OCI-LY7 (cell line): ENCODE data around the gene ARHGEF12. TPM values are rescaled to one million over a fixed set of nuclear protein-coding genes. Genes with fewer than 3 reads are reported as not detected.
A peak's percentile ranks its signal among the peaks of the same experiment; 100 is the strongest.

ENCODE experiments used
- BruUV-seq: library from RNA; stranded (reverse); fragments of 400-500 nt; replicated peaks from 2 replicates; lab custom pipeline; 2021; lab: Mats Ljungman, UMichigan
- CTCF ChIA-PET: fragments of 300-600 bp; sonication (Branson Sonifier 250); formaldehyde crosslinking; loops from one replicate; lab custom pipeline; 2022; ENCODE audit warnings: antibody characterized with exemption; ENCODE audit not compliant: unreplicated experiment; lab: Charles Lee
- POLR2A ChIA-PET: fragments of 300-600 bp; sonication (Branson Sonifier 250); formaldehyde crosslinking; loops from one replicate; lab custom pipeline; 2022; ENCODE audit warnings: antibody characterized with exemption; lab: Charles Lee
- DNase-seq: peaks from one replicate; pipeline ENCODE4 v3.0.0-alpha.2; 2015; ENCODE audit warnings: low spot score
- H2AFZ ChIP-seq: fragments of 200-600 bp; sonication (generic), shearing (Covaris generic); 2 replicates; pipeline ENCODE4 v1.6.1; 2014; ENCODE audit warnings: mild to moderate bottlenecking, antibody characterized with exemption, low read length, moderate library complexity
- H3K27ac ChIP-seq: fragments of 200-600 bp; sonication (generic); 2 replicates; pipeline ENCODE4 v1.5.1; 2014; ENCODE audit warnings: mixed run types, low read depth, mild to moderate bottlenecking, moderate library complexity, low read length, inconsistent platforms; ENCODE audit not compliant: poor library complexity, severe bottlenecking
- H3K36me3 ChIP-seq: fragments of 200-600 bp; sonication (generic); 2 replicates; pipeline ENCODE4 v1.6.1; 2014; ENCODE audit warnings: mild to moderate bottlenecking, antibody characterized with exemption, low read length, moderate library complexity, mixed read lengths; ENCODE audit not compliant: insufficient read depth
- H3K4me1 ChIP-seq: fragments of 200-600 bp; sonication (generic); 2 replicates; pipeline ENCODE4 v1.5.1; 2014; ENCODE audit warnings: mild to moderate bottlenecking, low read length; ENCODE audit not compliant: insufficient read depth, poor library complexity, severe bottlenecking
- H3K4me2 ChIP-seq: fragments of 200-600 bp; sonication (generic); 2 replicates; pipeline ENCODE4 v1.6.1; 2014; ENCODE audit warnings: mild to moderate bottlenecking, low read length
- H3K4me3 ChIP-seq: fragments of 200-600 bp; sonication (generic); 2 replicates; pipeline ENCODE4 v1.5.1; 2014; ENCODE audit warnings: mild to moderate bottlenecking, low read depth, low read length; ENCODE audit not compliant: poor library complexity, severe bottlenecking
- H3K79me2 ChIP-seq: fragments of 200-600 bp; sonication (generic); 2 replicates; pipeline ENCODE4 v1.6.1; 2016; ENCODE audit warnings: low read depth, mild to moderate bottlenecking, low read length, moderate library complexity, mixed read lengths; ENCODE audit not compliant: insufficient read depth
- H3K9me2 ChIP-seq: fragments of 200-600 bp; sonication (generic); 2 replicates; pipeline ENCODE4 v1.6.1; 2016; ENCODE audit warnings: mild to moderate bottlenecking, low read length, mixed read lengths; ENCODE audit not compliant: insufficient read depth
- H3K9me3 ChIP-seq: fragments of 200-600 bp; sonication (generic); 2 replicates; pipeline ENCODE4 v1.6.1; 2014; ENCODE audit warnings: mild to moderate bottlenecking, mixed run types, low read length, mixed read lengths
- H4K20me1 ChIP-seq: fragments of 200-600 bp; sonication (generic); 2 replicates; pipeline ENCODE4 v1.6.1; 2014; ENCODE audit warnings: mild to moderate bottlenecking, antibody characterized with exemption, low read length, moderate library complexity, mixed read lengths; ENCODE audit not compliant: insufficient read depth
- EZH2phosphoT487 ChIP-seq: fragments of 200-600 bp; sonication (generic); IDR thresholded peaks from 2 replicates; pipeline ENCODE4 v1.6.1; 2018; ENCODE audit warnings: low read depth, borderline replicate concordance, mild to moderate bottlenecking, mixed run types, antibody characterized with exemption, low read length, moderate library complexity, mixed read lengths
- intact Hi-C: fragments of 100-400 bp; cut with micrococcal nuclease; formaldehyde crosslinking; loops from one replicate; pipeline ENCODE4 v1.10.0; 2022; ENCODE audit not compliant: unreplicated experiment
- small RNA-seq: library from RNA; depleted of rRNA; stranded (forward); fragments of <200 nt; gene quantifications from one replicate; pipeline ENCODE3, GENCODE V24; 2014
- total RNA-seq, 2 experiments: library from RNA; depleted of rRNA in 1 of 2; stranded (reverse); fragments of >200 nt in 1 of 2; shearing (Covaris generic) in 1 of 2; gene quantifications; 2 replicates each; pipeline ENCODE4 v1.2.3, GENCODE V29; 2014 to 2022
- TF ChIP-seq, protein P1 (sequence below): fragments of 200-600 bp; sonication (generic); conservative IDR thresholded peaks from 2 replicates; pipeline ENCODE4 v1.5.1; 2014; ENCODE audit warnings: mild to moderate bottlenecking, antibody characterized with exemption, low read length, moderate library complexity, mixed read lengths

ARHGEF12 gene
- total RNA-seq, 2 experiments from 2014 or later: 16.1 to 31.8 TPM

DNA sequence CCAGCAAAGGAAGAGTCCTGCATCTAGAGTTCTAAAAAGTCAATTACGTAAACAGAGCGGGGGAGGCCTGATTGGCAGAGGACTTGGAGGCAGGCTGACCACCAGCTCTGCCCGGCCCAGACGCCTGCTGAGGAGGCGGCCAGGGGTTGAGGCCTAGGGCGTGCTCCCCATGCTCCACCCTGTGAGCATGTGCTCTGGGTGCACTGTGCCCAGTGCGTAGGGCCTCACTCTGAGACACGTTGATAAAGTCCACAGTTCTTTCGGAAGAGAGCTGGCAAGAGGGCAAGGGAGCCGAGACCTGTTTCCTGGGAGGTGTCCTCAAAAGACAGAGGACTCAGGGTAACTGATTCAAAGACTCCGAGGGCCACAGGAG is 200.6 kb downstream of the ARHGEF12 start:
- no peak for DNase-seq
- no peaks in the 10 kb centered on the region for H3K4me1 ChIP-seq
- H4K20me1 ChIP-seq: no peaks in the 10 kb centered on the region
- intact Hi-C loops: no loop called here
- no peaks in the 10 kb centered on the region for H3K79me2 ChIP-seq
- H3K9me2 ChIP-seq: no peaks in the 10 kb centered on the region
- no peak overlapping the region for H3K4me3 ChIP-seq
- no peaks in the 10 kb centered on the region for H3K36me3 ChIP-seq
- H3K27ac ChIP-seq: no peak overlapping the region
- no peak overlapping the region for H2AFZ ChIP-seq
- TF ChIP-seq, protein P1, sequence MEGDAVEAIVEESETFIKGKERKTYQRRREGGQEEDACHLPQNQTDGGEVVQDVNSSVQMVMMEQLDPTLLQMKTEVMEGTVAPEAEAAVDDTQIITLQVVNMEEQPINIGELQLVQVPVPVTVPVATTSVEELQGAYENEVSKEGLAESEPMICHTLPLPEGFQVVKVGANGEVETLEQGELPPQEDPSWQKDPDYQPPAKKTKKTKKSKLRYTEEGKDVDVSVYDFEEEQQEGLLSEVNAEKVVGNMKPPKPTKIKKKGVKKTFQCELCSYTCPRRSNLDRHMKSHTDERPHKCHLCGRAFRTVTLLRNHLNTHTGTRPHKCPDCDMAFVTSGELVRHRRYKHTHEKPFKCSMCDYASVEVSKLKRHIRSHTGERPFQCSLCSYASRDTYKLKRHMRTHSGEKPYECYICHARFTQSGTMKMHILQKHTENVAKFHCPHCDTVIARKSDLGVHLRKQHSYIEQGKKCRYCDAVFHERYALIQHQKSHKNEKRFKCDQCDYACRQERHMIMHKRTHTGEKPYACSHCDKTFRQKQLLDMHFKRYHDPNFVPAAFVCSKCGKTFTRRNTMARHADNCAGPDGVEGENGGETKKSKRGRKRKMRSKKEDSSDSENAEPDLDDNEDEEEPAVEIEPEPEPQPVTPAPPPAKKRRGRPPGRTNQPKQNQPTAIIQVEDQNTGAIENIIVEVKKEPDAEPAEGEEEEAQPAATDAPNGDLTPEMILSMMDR: no peak
- TF ChIP-seq EZH2phosphoT487: no peak
- peaks cover 2% of the 10 kb centered on the region; the same call in 1 of the 2 replicates for H3K9me3 ChIP-seq
- ChIA-PET CTCF (no interaction called here), POLR2A (no interaction called here)
- no peak overlapping the region for H3K4me2 ChIP-seq
- BruUV-seq: no TSS peak

DNA sequence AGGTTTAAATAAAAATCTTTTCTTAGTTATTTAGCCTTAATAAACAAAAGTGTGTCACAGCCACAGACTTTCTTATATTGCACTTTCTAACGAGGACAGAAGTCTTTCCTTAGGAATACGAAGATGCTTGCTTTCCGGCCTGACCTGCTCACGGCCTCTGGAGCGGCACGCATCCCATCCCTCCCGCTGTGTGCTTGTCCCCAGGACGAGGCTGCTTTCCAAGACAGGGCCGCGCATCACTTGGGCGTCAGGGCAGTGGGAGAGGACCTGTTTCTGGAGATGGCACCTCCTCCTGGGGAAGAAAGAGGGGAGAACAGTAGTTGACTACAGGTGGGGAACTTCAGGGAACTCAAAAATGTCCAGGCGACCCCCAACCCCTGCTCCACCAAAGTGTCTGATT is 201.8 kb downstream of the ARHGEF12 start:
- no peaks in the 10 kb centered on the region for H3K79me2 ChIP-seq
- H3K36me3 ChIP-seq: no peaks in the 10 kb centered on the region
- no peak overlapping the region for H3K4me3 ChIP-seq
- no peaks in the 10 kb centered on the region for H3K4me1 ChIP-seq
- ChIA-PET POLR2A (no interaction called here), CTCF (no interaction called here)
- no peak overlapping the region for H3K27ac ChIP-seq
- no peak for TF ChIP-seq EZH2phosphoT487
- TF ChIP-seq, protein P1: no peak
- BruUV-seq: no TSS peak
- H3K9me3 ChIP-seq: peaks cover 10% of the 10 kb centered on the region; the same call in 1 of the 2 replicates
- no peaks in the 10 kb centered on the region for H3K9me2 ChIP-seq
- H3K4me2 ChIP-seq: no peak overlapping the region
- intact Hi-C loops: no loop called here
- no peak for DNase-seq
- H4K20me1 ChIP-seq: no peaks in the 10 kb centered on the region
- no peak overlapping the region for H2AFZ ChIP-seq

GRCh38 chr11:120538707-120539106 is 202.5 kb downstream of the ARHGEF12 start:
- no peak overlapping the region for H3K4me3 ChIP-seq
- no peak overlapping the region for H3K27ac ChIP-seq
- no peaks in the 10 kb centered on the region for H4K20me1 ChIP-seq
- H2AFZ ChIP-seq: no peak overlapping the region
- peaks cover 10% of the 10 kb centered on the region; the same call in 1 of the 2 replicates for H3K9me3 ChIP-seq
- CTCF ChIA-PET: no interaction called here
- no peaks in the 10 kb centered on the region for H3K4me1 ChIP-seq
- POLR2A ChIA-PET: no interaction called here
- intact Hi-C loops: no loop called here
- DNase-seq: no peak
- no TSS peak for BruUV-seq
- no peaks in the 10 kb centered on the region for H3K79me2 ChIP-seq
- no peaks in the 10 kb centered on the region for H3K36me3 ChIP-seq
- TF ChIP-seq, protein P1: no peak
- no peak for TF ChIP-seq EZH2phosphoT487
- no peaks in the 10 kb centered on the region for H3K9me2 ChIP-seq
- no peak overlapping the region for H3K4me2 ChIP-seq

Small RNA genes within 50 kb of the gene (small RNA-seq; reads per million reads assigned to genes)
- gene RF00100: 5,943 reads per million, percentile 100 among the genes with 10 or more reads in this experiment

Other genes starting within 250 kb of the ARHGEF12 start
- gene TRIM29, start 198.3 kb upstream of the ARHGEF12 start, total RNA-seq (2014; rRNA removed; shearing (Covaris generic)): not detected in 2 replicates
- not detected in 2 replicates for gene TRIM29, start 198.3 kb upstream of the ARHGEF12 start, total RNA-seq (2022)
- 1.9 and 3.4 TPM in 2 replicates for gene OAF, start 125.4 kb upstream of the ARHGEF12 start, total RNA-seq (2014; rRNA removed; shearing (Covaris generic))
- gene OAF, start 125.4 kb upstream of the ARHGEF12 start, total RNA-seq (2022): 3.1 and 3.8 TPM in 2 replicates
- 0.16 TPM in 1 of 2 replicates, not detected in the other for gene POU2F3, start 96.3 kb upstream of the ARHGEF12 start, total RNA-seq (2014; rRNA removed; shearing (Covaris generic))
- gene POU2F3, start 96.3 kb upstream of the ARHGEF12 start, total RNA-seq (2022): not detected in 2 replicates
- gene TLCD5, start 11.1 kb upstream of the ARHGEF12 start, total RNA-seq (2014; rRNA removed; shearing (Covaris generic)): 0.60 and 1.2 TPM in 2 replicates
- 0.50 TPM in 1 of 2 replicates, not detected in the other for gene TLCD5, start 11.1 kb upstream of the ARHGEF12 start, total RNA-seq (2022)
- 0.05 and 0.06 TPM in 2 replicates for gene GRIK4, start 175.3 kb downstream of the ARHGEF12 start, total RNA-seq (2014; rRNA removed; shearing (Covaris generic))
- gene GRIK4, start 175.3 kb downstream of the ARHGEF12 start, total RNA-seq (2022): 0.17 TPM in 1 of 2 replicates, not detected in the other